Osteocyte (in vitro differentiated cells): Measurements from ENCODE around the gene MYBPC1. TPM values are rescaled to one million over a fixed set of nuclear protein-coding genes. Genes with fewer than 3 reads are reported as not detected.
"Not testable (repeated sequence)": the region's sequence is repeated elsewhere in the genome, so short reads cannot be mapped to it uniquely, and the experiment has no call there.

Experiments
- DNase-seq: peaks from one replicate; pipeline ENCODE4 v3.0.0; 2021; ENCODE audit warnings: mixed read lengths; ENCODE audit not compliant: unreplicated experiment; ENCODE audit errors: extremely low spot score
- H3K27ac Mint-ChIP-seq: one replicate; pipeline ENCODE4 v1.8.0; 2021; ENCODE audit warnings: mild to moderate bottlenecking, mixed read lengths; ENCODE audit not compliant: unreplicated experiment
- H3K27me3 Mint-ChIP-seq: one replicate; pipeline ENCODE4 v1.8.0; 2021; ENCODE audit warnings: mixed read lengths; ENCODE audit not compliant: unreplicated experiment
- H3K36me3 Mint-ChIP-seq: one replicate; pipeline ENCODE4 v1.8.0; 2021; ENCODE audit warnings: mixed read lengths; ENCODE audit not compliant: unreplicated experiment
- H3K4me1 Mint-ChIP-seq: one replicate; pipeline ENCODE4 v1.8.0; 2021; ENCODE audit warnings: mixed read lengths; ENCODE audit not compliant: unreplicated experiment
- H3K4me3 Mint-ChIP-seq: one replicate; pipeline ENCODE4 v1.8.0; 2021; ENCODE audit warnings: mild to moderate bottlenecking, moderate library complexity, mixed read lengths; ENCODE audit not compliant: unreplicated experiment
- H3K9me3 Mint-ChIP-seq: one replicate; pipeline ENCODE4 v1.8.0; 2021; ENCODE audit warnings: mixed read lengths; ENCODE audit not compliant: unreplicated experiment
- total RNA-seq: library from RNA; stranded (reverse); gene quantifications from 2 replicates; pipeline ENCODE4 v1.2.1, GENCODE V29; 2021
- TF ChIP-seq, protein P1 (sequence below): fragments of 200-600 bp; sonication (generic); IDR thresholded peaks from 2 replicates; pipeline ENCODE4 v1.5.0; 2021; ENCODE audit warnings: antibody characterized with exemption, mild to moderate bottlenecking, moderate library complexity

Gene MYBPC1
- total RNA-seq, 1 donor from 2014 or later = not detected

DNA sequence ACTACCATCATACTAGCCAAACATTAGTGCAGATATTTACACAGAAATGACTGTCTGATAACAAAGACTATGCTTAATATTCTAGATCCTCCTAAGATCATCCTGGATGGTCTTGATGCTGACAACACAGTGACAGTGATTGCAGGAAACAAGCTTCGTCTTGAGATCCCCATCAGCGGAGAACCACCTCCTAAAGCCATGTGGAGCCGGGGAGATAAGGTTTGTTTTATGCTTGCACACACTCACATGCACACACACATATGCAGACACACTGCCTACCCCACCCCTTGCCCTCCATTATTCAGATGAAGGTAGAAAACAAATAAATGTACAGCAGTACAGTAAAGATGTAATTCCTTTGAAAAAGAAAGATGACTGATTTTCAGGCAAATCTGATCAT is 58.3 kb downstream of the MYBPC1 start:
- Mint-ChIP-seq H3K4me3 (no peak overlapping the region), H3K27ac (no peak overlapping the region), H3K4me1 (no peaks in the 10 kb centered on the region), H3K9me3 (no peaks in the 10 kb centered on the region), H3K36me3 (no peaks in the 10 kb centered on the region), H3K27me3 (peaks cover 27% of the 10 kb centered on the region)
- TF ChIP-seq, protein P1, sequence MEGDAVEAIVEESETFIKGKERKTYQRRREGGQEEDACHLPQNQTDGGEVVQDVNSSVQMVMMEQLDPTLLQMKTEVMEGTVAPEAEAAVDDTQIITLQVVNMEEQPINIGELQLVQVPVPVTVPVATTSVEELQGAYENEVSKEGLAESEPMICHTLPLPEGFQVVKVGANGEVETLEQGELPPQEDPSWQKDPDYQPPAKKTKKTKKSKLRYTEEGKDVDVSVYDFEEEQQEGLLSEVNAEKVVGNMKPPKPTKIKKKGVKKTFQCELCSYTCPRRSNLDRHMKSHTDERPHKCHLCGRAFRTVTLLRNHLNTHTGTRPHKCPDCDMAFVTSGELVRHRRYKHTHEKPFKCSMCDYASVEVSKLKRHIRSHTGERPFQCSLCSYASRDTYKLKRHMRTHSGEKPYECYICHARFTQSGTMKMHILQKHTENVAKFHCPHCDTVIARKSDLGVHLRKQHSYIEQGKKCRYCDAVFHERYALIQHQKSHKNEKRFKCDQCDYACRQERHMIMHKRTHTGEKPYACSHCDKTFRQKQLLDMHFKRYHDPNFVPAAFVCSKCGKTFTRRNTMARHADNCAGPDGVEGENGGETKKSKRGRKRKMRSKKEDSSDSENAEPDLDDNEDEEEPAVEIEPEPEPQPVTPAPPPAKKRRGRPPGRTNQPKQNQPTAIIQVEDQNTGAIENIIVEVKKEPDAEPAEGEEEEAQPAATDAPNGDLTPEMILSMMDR = no peak
- no peak for DNase-seq

DNA sequence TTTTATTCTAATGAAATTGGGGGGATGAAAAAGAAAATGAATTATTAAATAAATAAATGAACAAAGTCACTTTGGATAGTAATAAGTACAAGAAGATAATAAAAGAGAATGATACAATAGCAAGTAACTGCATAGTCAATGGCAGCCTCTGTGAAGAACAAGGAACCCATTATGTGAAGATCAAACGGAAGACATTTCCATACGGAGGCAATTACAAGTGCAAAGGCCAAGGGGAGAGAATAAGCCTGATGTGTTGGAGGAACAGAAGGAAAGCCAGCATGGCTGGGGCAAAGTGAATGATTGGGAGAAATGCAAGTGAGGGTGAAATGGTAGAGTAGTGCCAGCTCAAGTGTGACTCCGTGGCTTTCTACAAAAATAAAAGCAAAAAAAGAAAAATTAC is 58.7 kb downstream of the MYBPC1 start:
- Mint-ChIP-seq H3K36me3 (no peaks in the 10 kb centered on the region), H3K4me3 (no peak overlapping the region), H3K4me1 (no peaks in the 10 kb centered on the region), H3K27ac (no peak overlapping the region), H3K27me3 (peaks cover 31% of the 10 kb centered on the region), H3K9me3 (no peaks in the 10 kb centered on the region)
- TF ChIP-seq, protein P1 = no peak
- no peak for DNase-seq

DNA sequence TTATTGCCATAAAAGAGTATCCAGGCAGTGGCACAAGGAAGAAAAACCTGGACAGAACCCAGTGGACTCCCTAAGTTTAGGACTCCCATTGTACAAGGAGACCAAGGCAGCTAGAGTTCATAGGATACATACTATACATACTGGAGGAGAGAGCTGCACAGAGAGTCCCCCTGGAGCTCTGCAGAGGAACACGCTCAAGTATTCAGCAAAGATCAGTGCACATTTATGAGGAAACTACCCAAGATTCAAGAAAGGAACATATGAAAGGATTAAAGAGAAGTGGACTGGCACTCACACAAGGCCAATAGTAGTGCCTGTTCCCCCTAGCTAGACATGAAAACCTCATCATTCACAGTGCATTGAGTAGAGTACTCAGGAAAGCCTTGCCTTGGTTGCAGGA is 59.7 kb downstream of the MYBPC1 start:
- TF ChIP-seq, protein P1 = no peak
- no peak overlapping the region for H3K4me3 Mint-ChIP-seq
- peaks cover 29% of the 10 kb centered on the region for H3K27me3 Mint-ChIP-seq
- no peak overlapping the region for H3K27ac Mint-ChIP-seq
- no peak for DNase-seq
- no peaks in the 10 kb centered on the region for H3K36me3 Mint-ChIP-seq
- no peaks in the 10 kb centered on the region for H3K9me3 Mint-ChIP-seq
- H3K4me1 Mint-ChIP-seq = no peaks in the 10 kb centered on the region

DNA sequence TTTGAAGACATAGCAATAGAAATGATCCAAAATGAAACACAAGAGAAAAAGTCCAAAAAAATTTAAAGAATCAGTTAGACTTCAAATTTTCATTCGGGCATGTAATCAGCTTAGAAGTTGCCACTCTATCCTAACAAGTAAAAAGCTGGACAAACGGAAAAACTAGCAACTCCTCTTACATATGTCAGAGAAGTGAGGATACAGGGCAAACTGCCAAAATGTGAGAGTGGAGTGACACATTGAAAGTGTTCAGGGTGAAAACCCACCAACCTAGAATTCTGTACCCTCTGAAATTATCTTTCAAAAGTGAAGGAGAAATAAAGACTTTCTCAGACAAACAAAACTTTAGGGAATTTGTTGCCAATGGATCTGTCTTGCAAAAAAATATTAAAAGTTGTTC is 60.6 kb downstream of the MYBPC1 start:
- Mint-ChIP-seq H3K9me3 (no peaks in the 10 kb centered on the region), H3K27ac (no peak overlapping the region), H3K4me3 (no peak overlapping the region), H3K4me1 (no peaks in the 10 kb centered on the region), H3K27me3 (peaks cover 32% of the 10 kb centered on the region), H3K36me3 (no peaks in the 10 kb centered on the region)
- no peak for DNase-seq
- TF ChIP-seq, protein P1 = no peak

DNA sequence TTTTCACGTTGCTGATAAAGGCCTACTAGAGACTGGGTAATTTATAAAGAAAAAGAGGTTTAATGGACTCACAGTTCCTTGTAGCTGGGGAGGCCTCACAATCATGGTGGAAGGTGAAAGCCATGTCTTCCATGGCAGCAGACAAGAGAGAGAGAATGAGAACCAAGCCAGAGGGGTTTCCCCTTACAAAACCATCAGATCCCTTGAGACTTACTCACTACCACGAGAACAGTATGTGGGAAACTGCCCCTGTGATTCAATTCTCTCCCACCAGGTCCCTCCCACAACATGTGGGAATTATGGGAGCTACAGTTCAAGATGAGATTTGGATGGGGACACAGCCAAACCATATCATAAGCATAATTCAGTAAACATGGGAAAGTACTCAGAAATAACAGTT is 65.9 kb downstream of the MYBPC1 start:
- DNase-seq, H3K36me3 Mint-ChIP-seq, H3K27ac Mint-ChIP-seq, H3K4me3 Mint-ChIP-seq, H3K4me1 Mint-ChIP-seq, H3K9me3 Mint-ChIP-seq: not testable (repeated sequence)
- H3K27me3 Mint-ChIP-seq = peaks cover 22% of the 10 kb centered on the region

DNA sequence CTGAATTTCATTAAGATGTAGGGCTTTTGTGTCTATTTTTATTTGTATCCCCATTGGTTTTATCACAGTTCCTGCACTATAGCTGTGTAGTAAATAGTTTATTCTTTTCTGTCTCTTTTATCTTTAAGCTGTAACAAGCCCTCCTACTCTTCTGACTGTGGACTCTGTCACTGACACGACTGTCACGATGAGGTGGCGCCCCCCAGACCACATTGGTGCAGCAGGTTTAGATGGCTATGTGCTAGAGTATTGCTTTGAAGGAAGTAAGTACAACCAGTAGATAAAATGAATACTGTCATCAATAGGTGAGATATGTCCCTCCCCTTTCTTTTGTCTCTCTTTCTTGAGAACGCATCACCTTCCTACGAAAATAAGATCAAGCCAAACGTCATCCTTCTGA is 68.5 kb downstream of the MYBPC1 start:
- Mint-ChIP-seq H3K4me1 (no peaks in the 10 kb centered on the region), H3K9me3 (no peaks in the 10 kb centered on the region), H3K4me3 (no peak overlapping the region), H3K36me3 (no peaks in the 10 kb centered on the region), H3K27ac (no peak overlapping the region), H3K27me3 (peaks cover 22% of the 10 kb centered on the region)
- TF ChIP-seq, protein P1 = no peak
- no peak for DNase-seq
